Measurements from ENCODE around the gene CBFA2T3. TPM values are rescaled to one million over a fixed set of nuclear protein-coding genes. Genes with fewer than 3 reads are reported as not detected.

The CBFA2T3 gene
- total and polyA plus RNA-seq, 2 of the 8 experiments (the other 6 are each of a cell fraction or from before 2014, with no cell fraction given): 0.51 to 1.3 TPM

DNA sequence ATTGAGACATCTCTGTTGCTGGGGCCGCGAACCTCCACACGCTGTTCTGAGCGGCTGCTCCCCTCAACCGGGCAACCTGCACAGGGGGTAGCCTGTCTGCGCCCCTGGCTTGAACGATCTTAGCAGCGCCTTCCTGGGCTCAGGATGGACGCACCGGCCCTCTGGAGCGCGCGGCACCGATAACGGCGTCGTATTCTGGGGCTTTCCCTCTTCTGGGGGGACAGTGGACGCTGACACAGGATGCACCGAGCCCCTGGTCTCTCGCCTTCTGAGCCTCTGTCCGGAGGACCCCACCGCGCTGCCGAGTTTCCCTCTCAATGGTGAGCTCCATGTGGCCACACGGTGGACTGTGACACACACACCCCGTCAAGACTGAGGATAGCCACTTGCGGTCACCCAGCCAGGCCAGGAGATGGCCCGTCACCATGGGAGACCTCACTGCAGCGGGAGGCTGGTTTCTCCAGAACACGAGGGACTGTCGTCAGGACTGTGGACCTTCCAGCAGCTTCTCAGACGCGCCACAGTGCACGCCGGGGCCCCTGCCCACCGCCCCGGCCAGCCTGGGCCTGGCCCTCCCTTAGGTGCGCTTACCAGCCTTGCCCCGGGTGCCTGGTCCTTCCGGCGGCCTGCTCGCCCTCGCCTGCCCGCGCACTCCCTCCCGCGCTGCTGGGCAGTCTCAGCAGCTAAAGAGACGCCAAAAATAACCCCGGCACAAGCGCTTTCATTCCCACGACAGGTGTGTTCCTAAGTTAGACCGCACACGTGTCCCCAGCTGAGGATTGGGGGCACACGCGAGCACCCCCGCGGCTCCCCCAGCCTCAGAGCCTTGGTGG lies 80.6 kb downstream of the CBFA2T3 start:
- DNase-seq (ENCODE audit: low read depth in 1 of 2, low spot score in 2 of 2): no peak
- Histone ChIP-seq H3K27me3 (replicated peaks in 1 of 4; ENCODE audit: control insufficient read depth in 3 of 4, extremely low read depth in 1 of 4, insufficient read depth in 3 of 4, low read length in 3 of 4) (no peaks in the 10 kb centered on the region), H3K4me1 (replicated peaks in 1 of 4; ENCODE audit: control insufficient read depth in 3 of 4, insufficient read depth in 4 of 4, low read length in 3 of 4) (no peaks in the 10 kb centered on the region), H2AK5ac (ENCODE audit: low read depth, low read length) (no peak overlapping the region), H3K9me3 (ENCODE audit: insufficient read depth in 2 of 2, low read depth in 1 of 2, low read length in 1 of 2) (no peaks in the 10 kb centered on the region), H3K4me3 (ENCODE audit: extremely low read depth in 1 of 4, insufficient read depth in 2 of 4, low read depth in 3 of 4, low read length in 4 of 4) (no peak overlapping the region), H3K79me2 (ENCODE audit: control insufficient read depth in 1 of 2, insufficient read depth in 2 of 2, low read length in 2 of 2) (no peaks in the 10 kb centered on the region), H2BK5ac (ENCODE audit: low read depth, low read length) (no peak overlapping the region; the same call in 1 of the 2 replicates), H2AFZ (ENCODE audit: low read length) (no peak overlapping the region), H3K4me2 (ENCODE audit: insufficient read depth in 1 of 2, low read depth in 2 of 2, low read length in 2 of 2) (no peak overlapping the region), H3K79me1 (ENCODE audit: low read depth, low read length) (no peaks in the 10 kb centered on the region), H4K20me1 (replicated peaks in 1 of 2; ENCODE audit: control insufficient read depth in 1 of 2, insufficient read depth in 2 of 2, low read length in 2 of 2) (no peaks in the 10 kb centered on the region), H3K56ac (replicated peaks; ENCODE audit: insufficient read length, low read depth, low read length) (no peak overlapping the region), H3K27ac (ENCODE audit: low read depth, low read length) (no peak overlapping the region), H3K18ac (ENCODE audit: extremely low read depth, low read length) (no peak overlapping the region), H4K91ac (replicated peaks; ENCODE audit: insufficient read length, low read length) (no peak overlapping the region), H3K23ac (ENCODE audit: insufficient read length) (no peak overlapping the region), H2BK12ac (ENCODE audit: low read depth, low read length) (no peak overlapping the region), H4K8ac (ENCODE audit: extremely low read depth, insufficient read depth, low read length) (peak overlapping the region; percentile 79), H3K14ac (ENCODE audit: insufficient read length) (no peak overlapping the region), H2BK15ac (ENCODE audit: low read length) (no peak overlapping the region), H3K9ac (replicated peaks in 1 of 4; ENCODE audit: extremely low read depth in 1 of 4, low read depth in 3 of 4, low read length in 3 of 4) (no peak overlapping the region; a peak in 1 of 7 replicates), H4K5ac (ENCODE audit: insufficient read length, low read depth, low read length) (no peak overlapping the region), H3K36me3 (ENCODE audit: control insufficient read depth in 2 of 4, insufficient read depth in 4 of 4, low read length in 3 of 4) (no peaks in the 10 kb centered on the region), H3K23me2 (ENCODE audit: low read depth, low read length) (no peaks in the 10 kb centered on the region), H2BK120ac (replicated peaks; ENCODE audit: low read depth, low read length) (no peak overlapping the region), H3K4ac (replicated peaks; ENCODE audit: insufficient read length, low read depth, low read length) (no peak overlapping the region), H2BK20ac (ENCODE audit: low read length) (no peak overlapping the region)
- no peak for FAIRE-seq
- ChIA-PET POLR2A (ENCODE audit: partially characterized antibody) (no interaction called here), CTCF (ENCODE audit: partially characterized antibody) (interaction anchor here (1.1 to 2.0 kb wide), 2 partner anchors 22 to 39 kb away, joined by 3 to 10 read pairs; partner anchors contain the start of genes GALNS and TRAPPC2L)
- no peak for TF ChIP-seq EP300 (IDR thresholded peaks at IDR 0.05; ENCODE audit: borderline replicate concordance in 1 of 2, low read depth in 2 of 2, low read length in 2 of 2)
- no peak for TF ChIP-seq SAP30 (IDR thresholded peaks at IDR 0.05; ENCODE audit: insufficient read depth, insufficient replicate concordance, low read length)
- no peak for TF ChIP-seq KDM1A (IDR thresholded peaks at IDR 0.05; ENCODE audit: borderline replicate concordance, low read length)
- TF ChIP-seq FOSL1 (IDR thresholded peaks at IDR 0.05; ENCODE audit: insufficient read depth, low read depth, low read length): no peak
- WGBS, 2 experiments (ENCODE audit: extremely low coverage in 1 of 2, insufficient coverage in 1 of 2, insufficient read length in 1 of 2, insufficient replicate concordance in 2 of 2, low coverage in 1 of 2, low lambda C conversion rate in 2 of 2, missing lambda C conversion rate in 1 of 2): 88% methylated on average over 41 of the region's 57 CpGs; no CpG with 5 or more reads in 1 of the 2 experiments
